H1 (cell line): Measurements from ENCODE around the gene SLC35B2. TPM values are rescaled to one million over a fixed set of nuclear protein-coding genes. Genes with fewer than 3 reads are reported as not detected.

Source experiments
- CTCF ChIA-PET: fragments of 300-600 bp; sonication (Branson Sonifier 250); formaldehyde crosslinking; loops from one replicate; lab custom pipeline; 2021; ENCODE audit not compliant: partially characterized antibody; lab: Charles Lee
- POLR2A ChIA-PET: fragments of 300-600 bp; sonication (Branson Sonifier 250); formaldehyde crosslinking; loops from one replicate; lab custom pipeline; 2021; ENCODE audit warnings: inconsistent platforms; ENCODE audit not compliant: partially characterized antibody; lab: Charles Lee
- DNase-seq, 2 experiments: peaks; one replicate each; pipeline versions ENCODE4 v3.0.0 to v3.0.0-alpha.2; 2010 to 2022; ENCODE audit warnings: low spot score in 2 of 2, low read depth in 1 of 2, mixed read lengths in 1 of 2
- FAIRE-seq: peaks from 2 replicates; lab custom pipeline; 2011; peaks lifted over from hg19 to GRCh38; lab: Jason Lieb, UNC
- H2AFZ ChIP-seq: 2 replicates; pipeline ENCODE4 v1.8.1; 2012; ENCODE audit warnings: low read length, inconsistent platforms
- H2AK5ac ChIP-seq: 2 replicates; pipeline ENCODE4 v1.6.1; 2013; ENCODE audit warnings: low read depth, low read length
- H2BK120ac ChIP-seq: replicated peaks from 2 replicates; pipeline ENCODE3; 2013; ENCODE audit warnings: low read depth, low read length, inconsistent platforms
- H2BK12ac ChIP-seq: 2 replicates; pipeline ENCODE4 v1.6.1; 2013; ENCODE audit warnings: low read depth, low read length
- H2BK15ac ChIP-seq: 2 replicates; pipeline ENCODE4 v1.6.1; 2013; ENCODE audit warnings: low read length
- H2BK20ac ChIP-seq: 2 replicates; pipeline ENCODE4 v1.6.1; 2013; ENCODE audit warnings: low read length
- H2BK5ac ChIP-seq: 2 replicates; pipeline ENCODE4 v1.6.1; 2013; ENCODE audit warnings: low read depth, low read length
- H3K14ac ChIP-seq: 2 replicates; pipeline ENCODE4 v1.6.1; 2013; ENCODE audit warnings: inconsistent platforms; ENCODE audit not compliant: insufficient read length
- H3K18ac ChIP-seq: 2 replicates; pipeline ENCODE4 v1.6.1; 2013; ENCODE audit warnings: low read length; ENCODE audit errors: extremely low read depth
- H3K23ac ChIP-seq: 2 replicates; pipeline ENCODE4 v1.6.1; 2013; ENCODE audit warnings: inconsistent platforms; ENCODE audit not compliant: insufficient read length
- H3K23me2 ChIP-seq: 2 replicates; pipeline ENCODE4 v1.6.1; 2013; ENCODE audit warnings: low read depth, low read length
- H3K27ac ChIP-seq: 2 replicates; pipeline ENCODE4 v1.6.1; 2011; ENCODE audit warnings: low read depth, low read length, inconsistent platforms
- H3K27me3 ChIP-seq, 4 experiments: replicated peaks in 1 of 4; 1 replicate in 1 of 4; 2 replicates in 3 of 4; pipeline versions ENCODE4 v1.6.1 to v1.8.1; 2011 to 2013; ENCODE audit warnings: low read length in 3 of 4, mild to moderate bottlenecking in 3 of 4, inconsistent platforms in 2 of 4, mixed read lengths in 2 of 4, moderate library complexity in 1 of 4; ENCODE audit not compliant: control insufficient read depth in 3 of 4, insufficient read depth in 3 of 4; ENCODE audit errors: extremely low read depth in 1 of 4
- H3K36me3 ChIP-seq, 4 experiments: 2 replicates each; pipeline versions ENCODE4 v1.6.1 to v1.8.1; 2011 to 2013; ENCODE audit warnings: mild to moderate bottlenecking in 4 of 4, low read length in 3 of 4, moderate library complexity in 2 of 4, control low read depth in 1 of 4, inconsistent platforms in 1 of 4; ENCODE audit not compliant: insufficient read depth in 4 of 4, control insufficient read depth in 2 of 4
- H3K4ac ChIP-seq: replicated peaks from 2 replicates; pipeline ENCODE3; 2013; ENCODE audit warnings: low read length, low read depth, mixed read lengths, inconsistent platforms; ENCODE audit not compliant: insufficient read length
- H3K4me1 ChIP-seq, 4 experiments: replicated peaks in 1 of 4; 1 replicate in 1 of 4; 2 replicates in 3 of 4; pipeline versions ENCODE4 v1.6.1 to v1.8.1; 2011 to 2013; ENCODE audit warnings: low read length in 3 of 4, inconsistent platforms in 2 of 4, mixed read lengths in 1 of 4; ENCODE audit not compliant: insufficient read depth in 4 of 4, control insufficient read depth in 3 of 4
- H3K4me2 ChIP-seq, 2 experiments: 2 replicates each; pipeline versions ENCODE4 v1.6.1 to v1.8.1; 2011 to 2013; ENCODE audit warnings: low read depth in 2 of 2, low read length in 2 of 2, control low read depth in 1 of 2, inconsistent platforms in 1 of 2, mild to moderate bottlenecking in 1 of 2; ENCODE audit not compliant: insufficient read depth in 1 of 2
- H3K4me3 ChIP-seq, 4 experiments: fragments of 200-600, 300-600 bp in 1 of 4; sonication (generic), shearing (Covaris generic), sonication (Bioruptor Twin) in 1 of 4; 2 replicates each; pipeline versions ENCODE4 v1.5.1 to v1.8.1; 2011 to 2016; ENCODE audit warnings: low read length in 4 of 4, low read depth in 3 of 4, control low read depth in 2 of 4, inconsistent platforms in 2 of 4, mild to moderate bottlenecking in 2 of 4, mixed read lengths in 1 of 4, moderate library complexity in 1 of 4; ENCODE audit not compliant: insufficient read depth in 2 of 4; ENCODE audit errors: extremely low read depth in 1 of 4
- H3K56ac ChIP-seq: replicated peaks from 2 replicates; pipeline ENCODE3; 2013; ENCODE audit warnings: low read depth, mild to moderate bottlenecking, mixed read lengths, low read length, inconsistent platforms; ENCODE audit not compliant: insufficient read length
- H3K79me1 ChIP-seq: 2 replicates; pipeline ENCODE4 v1.6.1; 2013; ENCODE audit warnings: low read depth, low read length, control low read depth
- H3K79me2 ChIP-seq, 2 experiments: 2 replicates each; pipeline versions ENCODE4 v1.6.1 to v1.8.1; 2012 to 2013; ENCODE audit warnings: low read length in 2 of 2, mild to moderate bottlenecking in 2 of 2, inconsistent platforms in 1 of 2; ENCODE audit not compliant: insufficient read depth in 2 of 2, control insufficient read depth in 1 of 2
- H3K9ac ChIP-seq, 4 experiments: replicated peaks in 1 of 4; 1 replicate in 1 of 4; 2 replicates in 3 of 4; pipeline versions ENCODE4 v1.6.1 to v1.8.1; 2011 to 2013; ENCODE audit warnings: low read depth in 3 of 4, low read length in 3 of 4, control low read depth in 2 of 4, mild to moderate bottlenecking in 2 of 4, moderate library complexity in 2 of 4, inconsistent platforms in 1 of 4; ENCODE audit errors: extremely low read depth in 1 of 4
- H3K9me3 ChIP-seq, 2 experiments: 2 replicates each; pipeline versions ENCODE4 v1.6.1 to v1.8.1; 2012 to 2013; ENCODE audit warnings: mild to moderate bottlenecking in 2 of 2, moderate library complexity in 2 of 2, control low read depth in 1 of 2, inconsistent platforms in 1 of 2, low read depth in 1 of 2, low read length in 1 of 2, mixed read lengths in 1 of 2; ENCODE audit not compliant: insufficient read depth in 2 of 2
- H4K20me1 ChIP-seq, 2 experiments: replicated peaks in 1 of 2; 2 replicates each; pipeline versions ENCODE3 to v1.8.1; 2011 to 2013; ENCODE audit warnings: inconsistent platforms in 2 of 2, low read length in 2 of 2, mild to moderate bottlenecking in 1 of 2; ENCODE audit not compliant: insufficient read depth in 2 of 2, control insufficient read depth in 1 of 2
- H4K5ac ChIP-seq: 2 replicates; pipeline ENCODE4 v1.6.1; 2013; ENCODE audit warnings: low read length, low read depth, mixed read lengths, inconsistent platforms; ENCODE audit not compliant: insufficient read length
- H4K8ac ChIP-seq: 2 replicates; pipeline ENCODE4 v1.8.0; 2013; ENCODE audit warnings: mild to moderate bottlenecking, moderate library complexity, low read length, inconsistent platforms; ENCODE audit not compliant: insufficient read depth; ENCODE audit errors: extremely low read depth
- H4K91ac ChIP-seq: replicated peaks from 2 replicates; pipeline ENCODE3; 2013; ENCODE audit warnings: low read length, mixed read lengths, inconsistent platforms; ENCODE audit not compliant: insufficient read length
- ASH2L ChIP-seq: fragments of 200-600, 300-600 bp; sonication (generic); IDR thresholded peaks from one replicate; pipeline ENCODE4 v1.7.1; 2017; ENCODE audit warnings: low read length
- CTBP2 ChIP-seq: IDR thresholded peaks from 2 replicates; pipeline ENCODE4 v1.7.0; 2011; ENCODE audit warnings: borderline replicate concordance, mild to moderate bottlenecking, moderate library complexity, mixed read lengths, low read length; ENCODE audit not compliant: insufficient read depth, insufficient read length
- GABPA ChIP-seq: IDR thresholded peaks from 2 replicates; pipeline ENCODE4 v1.6.1; 2011; ENCODE audit warnings: mild to moderate bottlenecking, low read length, moderate library complexity, borderline replicate concordance; ENCODE audit not compliant: insufficient read depth
- NANOG ChIP-seq: IDR thresholded peaks from 2 replicates; pipeline ENCODE4 v1.6.1; 2011; ENCODE audit warnings: low read length, low read depth, mild to moderate bottlenecking, inconsistent platforms; ENCODE audit not compliant: insufficient read depth, poor library complexity, severe bottlenecking
- RXRA ChIP-seq: IDR thresholded peaks from 2 replicates; pipeline ENCODE4 v1.6.1; 2011; ENCODE audit warnings: low read depth, mild to moderate bottlenecking, low read length, moderate library complexity; ENCODE audit not compliant: insufficient read depth
- TAF7 ChIP-seq: optimal IDR thresholded peaks from 2 replicates; pipeline ENCODE3; 2011; ENCODE audit warnings: low read depth, mild to moderate bottlenecking, inconsistent platforms, low read length, moderate library complexity, borderline replicate concordance
- TBP ChIP-seq: IDR thresholded peaks from 2 replicates; pipeline ENCODE4 v1.6.1; 2011; ENCODE audit warnings: low read depth, low read length, improper control_type of control experiment
- USF2 ChIP-seq: IDR thresholded peaks from 2 replicates; pipeline ENCODE4 v1.6.1; 2011; ENCODE audit warnings: low read length, improper control_type of control experiment
- WGBS, 2 experiments: shearing (Covaris generic) in 1 of 2; methylation state at CpG; one replicate each; pipeline versions ENCODE4 v1.1.6 to v1.1.7; 2013 to 2015; ENCODE audit warnings: low lambda C conversion rate in 2 of 2, mixed read lengths in 2 of 2, inconsistent platforms in 1 of 2, low coverage in 1 of 2, missing lambda C conversion rate in 1 of 2; ENCODE audit not compliant: insufficient replicate concordance in 2 of 2, insufficient coverage in 1 of 2, insufficient read length in 1 of 2; ENCODE audit errors: extremely low coverage in 1 of 2, missing lambda C conversion rate in 1 of 2; 5-methylcytosine and 5-hydroxymethylcytosine counted together
- polyA plus RNA-seq, 7 experiments: library from polyadenylated mRNA; depleted of rRNA in 3 of 7; stranded (reverse) in 5 of 7; unstranded in 2 of 7; fragments of >200 nt in 5 of 7; fragments of 200-250 nt in 2 of 7; gene quantifications; 1 replicate in 5 of 7; 2 replicates in 1 of 7; 4 replicates in 1 of 7; pipeline versions ENCODE4 v1.2.1 to v1.2.3, GENCODE V29; 2011 to 2013; ENCODE audit warnings: missing spikeins in 2 of 7, mixed read lengths in 2 of 7
- total RNA-seq: library from RNA; stranded (reverse); fragmentation: NEBNext Ultra II Directional; extraction: Animal tissue kit (Norgen Biotek cat#: 25700); gene quantifications from 2 replicates; pipeline ENCODE4 v1.2.1, GENCODE V29; 2021

The SLC35B2 gene
- total and polyA plus RNA-seq, 2 of the 8 experiments (the other 6 are each of a cell fraction or from before 2014, with no cell fraction given), result 29.5 to 65.0 TPM

GRCh38 chr6:44237813-44238433 lies 19.4 kb downstream of the SLC35B2 start:
- Histone ChIP-seq H2AFZ (no peak overlapping the region), H3K36me3 (peaks cover 12 to 16% (median 15%) of the 10 kb centered on the region in 4 experiments), H2BK20ac (no peak overlapping the region), H4K20me1 (peaks cover 5 to 6% of the 10 kb centered on the region in 2 experiments), H3K79me1 (no peaks in the 10 kb centered on the region; the same call in 1 of the 2 replicates), H2BK12ac (no peak overlapping the region), H3K4me3 (peak overlapping the region; percentile 19 to 71 (median 48)), H2BK5ac (peak overlapping the region; percentile 22), H3K27ac (peak overlapping the region; percentile 11; the same call in 1 of the 2 replicates), H3K14ac (no peak overlapping the region), H3K4me1 (peaks cover 4 to 15% (median 9%) of the 10 kb centered on the region in 4 experiments; a peak in 6 of 7 replicates), H3K56ac (no peak overlapping the region), H3K9me3 (no peaks in the 10 kb centered on the region), H3K27me3 (no peaks in the 10 kb centered on the region; a peak in 1 of 7 replicates), H3K79me2 (no peaks in the 10 kb centered on the region), H4K5ac (peak overlapping the region; percentile 73), H3K23me2 (peaks cover 4% of the 10 kb centered on the region; the same call in 1 of the 2 replicates), H3K4ac (peak overlapping the region; percentile 91), H2AK5ac (no peak overlapping the region), H4K8ac (peak overlapping the region; percentile 80), H3K9ac (peak overlapping the region in 2 of 4 experiments; percentile 35 to 57; a peak in 4 of 7 replicates), H2BK15ac (0 out of 2 replicates have a peak overlapping the region, but pooled peaks have one; percentile 12), H2BK120ac (no peak overlapping the region), H4K91ac (peak overlapping the region; percentile 66), H3K23ac (no peak overlapping the region), H3K18ac (no peak overlapping the region; the same call in 1 of the 2 replicates), H3K4me2 (peak overlapping the region; percentile 25 to 84)
- DNase-seq, result peak in 1 of 2 experiments; percentile 89
- CTCF ChIA-PET, result interaction anchor here (0.7 to 19.4 kb wide), 18 partner anchors 8 to 142 kb away, joined by 3 to 287 read pairs (median 4); partner anchors contain the start of genes HSP90AB1 and SLC29A1
- POLR2A ChIA-PET, result interaction anchor here (0.7 to 21.0 kb wide), 15 partner anchors 8 to 100 kb away, joined by 3 to 581 read pairs (median 3); partner anchors contain the start of genes HSP90AB1, MYMX, SLC29A1 and SLC35B2
- WGBS, 2 experiments, result 5% methylated on average over 41 of the region's 42 CpGs; no CpG with 5 or more reads in 1 of the 2 experiments
- no peak for FAIRE-seq
- peak; percentile 76 for TF ChIP-seq ASH2L
- TF ChIP-seq CTBP2, result peak; percentile 19
- TF ChIP-seq TAF7, result peak; percentile 52
- peak; percentile 61; the same call in 1 of the 2 replicates for TF ChIP-seq GABPA
- TF ChIP-seq RXRA, result no peak
- no peak for TF ChIP-seq NANOG
- TF ChIP-seq TBP, result peak; percentile 30; the same call in 1 of the 2 replicates
- no peak; the same call in 1 of the 2 replicates for TF ChIP-seq USF2
